ENCODE measurements around the gene SRGAP3.

DNA sequence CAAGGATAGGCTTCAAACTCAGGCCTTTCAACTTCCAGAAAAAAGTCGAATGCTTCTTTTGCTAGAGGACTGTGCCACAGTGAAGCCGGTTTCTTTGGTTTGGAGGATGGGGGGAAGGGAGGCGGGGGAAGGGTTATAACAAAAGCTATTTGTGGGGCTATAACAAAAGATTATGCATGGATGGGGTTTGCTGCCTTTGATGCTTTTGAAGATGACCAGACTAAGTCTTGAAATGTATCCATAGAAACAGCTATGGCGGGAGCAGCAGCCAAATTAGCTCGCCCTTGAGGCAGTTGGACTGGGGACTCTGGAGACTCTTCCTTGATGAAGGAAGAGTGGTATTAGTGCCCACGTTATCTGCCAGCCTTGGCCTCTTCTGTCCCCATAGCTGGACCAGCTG is 47.5 kb downstream of the SRGAP3 start:
- TF ChIP-seq CTCF (IDR thresholded peaks at IDR 0.05) (no peak), POLR2A (IDR thresholded peaks at IDR 0.05) (no peak)
